Osteocyte (in vitro differentiated cells): ENCODE measurements around the gene FGF1. TPM values are rescaled to one million over a fixed set of nuclear protein-coding genes. Genes with fewer than 3 reads are reported as not detected.

Experiments
- DNase-seq: peaks from one replicate; pipeline ENCODE4 v3.0.0; 2021; ENCODE audit warnings: mixed read lengths; ENCODE audit not compliant: unreplicated experiment; ENCODE audit errors: extremely low spot score
- H3K27ac Mint-ChIP-seq: one replicate; pipeline ENCODE4 v1.8.0; 2021; ENCODE audit warnings: mild to moderate bottlenecking, mixed read lengths; ENCODE audit not compliant: unreplicated experiment
- H3K27me3 Mint-ChIP-seq: one replicate; pipeline ENCODE4 v1.8.0; 2021; ENCODE audit warnings: mixed read lengths; ENCODE audit not compliant: unreplicated experiment
- H3K36me3 Mint-ChIP-seq: one replicate; pipeline ENCODE4 v1.8.0; 2021; ENCODE audit warnings: mixed read lengths; ENCODE audit not compliant: unreplicated experiment
- H3K4me1 Mint-ChIP-seq: one replicate; pipeline ENCODE4 v1.8.0; 2021; ENCODE audit warnings: mixed read lengths; ENCODE audit not compliant: unreplicated experiment
- H3K4me3 Mint-ChIP-seq: one replicate; pipeline ENCODE4 v1.8.0; 2021; ENCODE audit warnings: mild to moderate bottlenecking, moderate library complexity, mixed read lengths; ENCODE audit not compliant: unreplicated experiment
- H3K9me3 Mint-ChIP-seq: one replicate; pipeline ENCODE4 v1.8.0; 2021; ENCODE audit warnings: mixed read lengths; ENCODE audit not compliant: unreplicated experiment
- CTCF ChIP-seq: fragments of 200-600 bp; sonication (generic); IDR thresholded peaks from 2 replicates; pipeline ENCODE4 v1.5.0; 2021; ENCODE audit warnings: antibody characterized with exemption, mild to moderate bottlenecking, moderate library complexity
- total RNA-seq: library from RNA; stranded (reverse); gene quantifications from 2 replicates; pipeline ENCODE4 v1.2.1, GENCODE V29; 2021

Gene FGF1
- total RNA-seq, 1 donor from 2014 or later: 1.5 TPM

- Mint-ChIP-seq H3K9me3 (no peaks in the 10 kb centered on the region), H3K4me1 (peaks cover 47% of the 10 kb centered on the region), H3K36me3 (no peaks in the 10 kb centered on the region), H3K27me3 (no peaks in the 10 kb centered on the region), H3K4me3 (no peak overlapping the region), H3K27ac (peak overlapping the region; percentile 97)
- no peak for DNase-seq
- no peak for TF ChIP-seq CTCF
Measured at GRCh38 chr5:142724821-142725220, 38.9 kb upstream of the FGF1 start.

- TF ChIP-seq CTCF: no peak
- no peak for DNase-seq
- peaks cover 59% of the 10 kb centered on the region for H3K4me1 Mint-ChIP-seq
- peak overlapping the region; percentile 50 for H3K27ac Mint-ChIP-seq
- no peaks in the 10 kb centered on the region for H3K9me3 Mint-ChIP-seq
- no peaks in the 10 kb centered on the region for H3K27me3 Mint-ChIP-seq
- no peak overlapping the region for H3K4me3 Mint-ChIP-seq
- H3K36me3 Mint-ChIP-seq: no peaks in the 10 kb centered on the region
Measured at GRCh38 chr5:142722896-142723295, 37.0 kb upstream of the FGF1 start.

GRCh38 chr5:142722146-142722545, 36.3 kb upstream of the FGF1 start:
- Mint-ChIP-seq H3K4me3 (no peak overlapping the region), H3K27me3 (no peaks in the 10 kb centered on the region), H3K27ac (no peak overlapping the region), H3K36me3 (no peaks in the 10 kb centered on the region), H3K9me3 (no peaks in the 10 kb centered on the region), H3K4me1 (peaks cover 57% of the 10 kb centered on the region)
- no peak for DNase-seq
- TF ChIP-seq CTCF: no peak

DNA sequence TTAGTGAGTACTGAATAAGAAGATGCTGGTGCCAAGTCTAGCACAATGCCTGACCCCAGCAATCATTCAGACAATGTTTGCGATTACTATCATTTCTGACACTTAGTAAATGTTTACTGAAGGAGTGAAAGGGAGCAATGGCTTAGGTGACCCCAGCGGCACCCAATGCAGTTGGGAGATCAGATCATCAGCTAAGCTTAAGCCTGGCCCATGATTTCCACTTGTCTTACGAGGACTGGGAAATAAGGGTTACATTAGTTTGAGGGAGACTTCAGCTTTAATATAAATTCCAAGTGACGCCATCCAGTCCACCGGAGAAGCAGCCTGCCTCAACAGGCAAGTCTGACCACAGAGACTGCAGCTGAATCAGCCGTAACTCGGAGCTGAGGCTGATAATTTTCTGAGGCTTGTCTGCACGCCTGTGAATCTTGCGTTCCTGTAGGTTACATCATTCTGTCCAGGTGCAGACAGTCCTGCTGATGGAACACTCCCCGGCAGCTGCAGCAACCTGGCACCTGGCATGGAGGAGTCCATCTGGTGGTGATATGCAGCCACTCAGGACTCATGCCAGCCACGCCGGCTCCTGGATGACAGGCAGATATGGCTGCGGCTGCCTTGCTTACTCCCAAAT, 34.9 kb upstream of the FGF1 start:
- no peak for DNase-seq
- H3K27me3 Mint-ChIP-seq: no peaks in the 10 kb centered on the region
- H3K27ac Mint-ChIP-seq: no peak overlapping the region
- peaks cover 43% of the 10 kb centered on the region for H3K4me1 Mint-ChIP-seq
- no peaks in the 10 kb centered on the region for H3K9me3 Mint-ChIP-seq
- no peak overlapping the region for H3K4me3 Mint-ChIP-seq
- no peak for TF ChIP-seq CTCF
- H3K36me3 Mint-ChIP-seq: no peaks in the 10 kb centered on the region

- Mint-ChIP-seq H3K4me1 (peaks cover 34% of the 10 kb centered on the region), H3K4me3 (no peak overlapping the region), H3K9me3 (no peaks in the 10 kb centered on the region), H3K27me3 (no peaks in the 10 kb centered on the region), H3K36me3 (no peaks in the 10 kb centered on the region), H3K27ac (peak overlapping the region; percentile 68)
- no peak for DNase-seq
- TF ChIP-seq CTCF: no peak
Measured at GRCh38 chr5:142719836-142720370, 34.0 kb upstream of the FGF1 start.
